Adrenal gland (tissue), 12 donors: ENCODE measurements around the gene MAML3. TPM values are rescaled to one million over a fixed set of nuclear protein-coding genes. Genes with fewer than 3 reads are reported as not detected.

ENCODE experiments used
- DNase-seq, 7 donors: peaks; one replicate each; pipeline ENCODE4 v3.0.0-alpha.2; 2019 to 2020
- H3K27ac ChIP-seq, 5 donors: fragments of 200-600 bp; sonication (generic) in 4 of 5; 1 replicate in 3 of 5; 2 replicates in 2 of 5; pipeline versions ENCODE4 v1.5.1 to v1.8.0; 2016 to 2020; ENCODE audit warnings: mild to moderate bottlenecking in 1 of 5
- H3K27me3 ChIP-seq: fragments of 200-600 bp; 2 replicates; pipeline ENCODE4 v1.8.0; 2021
- H3K36me3 ChIP-seq, 2 donors: fragments of 200-600 bp; replicated peaks in 1 of 2; 1 replicate in 1 of 2; 2 replicates in 1 of 2; pipeline versions ENCODE4 v1.5.1 to v1.8.0; 2018 to 2022
- H3K4me1 ChIP-seq, 2 donors: fragments of 200-600 bp; replicated peaks in 1 of 2; 1 replicate in 1 of 2; 2 replicates in 1 of 2; pipeline versions ENCODE4 v1.5.1 to v1.8.0; 2018 to 2021
- H3K4me3 ChIP-seq, 4 donors: fragments of 200-600 bp; sonication (generic) in 3 of 4; one replicate each; pipeline ENCODE4 v1.5.1; 2016 to 2018
- H3K9me3 ChIP-seq, 3 donors: fragments of 200-600 bp; sonication (generic) in 1 of 3; replicated peaks in 1 of 3; 1 replicate in 2 of 3; 2 replicates in 1 of 3; pipeline versions ENCODE4 v1.5.1 to v1.8.0; 2016 to 2021
- POLR2A ChIP-seq, 2 donors: fragments of 450-650 bp; IDR thresholded peaks; one replicate each; pipeline ENCODE4 v1.6.1; 2017; ENCODE audit warnings: antibody characterized with exemption in 2 of 2, mild to moderate bottlenecking in 2 of 2, moderate library complexity in 1 of 2
- WGBS, 4 donors: extraction: QIAGEN DNeasy Blood & Tissue Kit in 2 of 4; methylation state at CpG; one replicate each; pipeline versions ENCODE4 v1.1.5 to v1.1.7; 2013 to 2017; 5-methylcytosine and 5-hydroxymethylcytosine counted together
- intact Hi-C, 2 donors: fragments of 100-400 bp; cut with DNase I; formaldehyde crosslinking; loops; one replicate each; pipeline versions ENCODE4 v1.14.1 to v1.15.0; 2022 to 2023
- polyA plus RNA-seq, 3 donors: library from polyadenylated mRNA; stranded (reverse); fragments of 200-250 nt in 2 of 3; fragments of 350-450 nt in 1 of 3; fragmentation: Illumina TruSeq in 1 of 3; extraction: RNeasy Lipid Tissue Mini Kit (QIAGEN cat#74804) in 1 of 3; gene quantifications; one replicate each; pipeline ENCODE4 v1.2.3, GENCODE V29; 2013 to 2014
- total RNA-seq, 9 donors: library from RNA; depleted of rRNA in 4 of 9; stranded (reverse); fragments of >200 nt in 4 of 9; fragments of 120-200 nt in 1 of 9; fragmentation: NEBNext Ultra II Directional in 1 of 9; extraction: Animal tissue kit (Norgen Biotek cat#: 25700) in 1 of 9; gene quantifications; one replicate each; pipeline versions ENCODE4 v1.1.0 to v1.2.4, GENCODE V29; 2013 to 2023
- TF ChIP-seq, protein P1 (sequence below), 6 experiments: fragments of 450-650 bp in 4 of 6; fragments of 200-600 bp in 2 of 6; sonication (generic) in 1 of 6; IDR thresholded peaks; 1 replicate in 5 of 6; 2 replicates in 1 of 6; pipeline versions ENCODE4 v1.5.1 to v1.8.0; 2016 to 2021; ENCODE audit warnings: antibody characterized with exemption in 6 of 6, mild to moderate bottlenecking in 2 of 6, moderate library complexity in 1 of 6
- donor health status: healthy with polysubstance abuse.
- donor health status: Bipolar disorder and iron deficiency.
- donor health status: DM: yes; HTN: yes; CAD: no.
- donor health status: DM: no; HTN: no; CAD: no.
- donor health status: DM: no; HTN: no; CAD: no.
- donor health status: DM: yes; HTN: yes; CAD: no.

The MAML3 gene
- total and polyA plus RNA-seq, 12 donors: 2.0 to 15.9 (median 8.4) TPM

DNA sequence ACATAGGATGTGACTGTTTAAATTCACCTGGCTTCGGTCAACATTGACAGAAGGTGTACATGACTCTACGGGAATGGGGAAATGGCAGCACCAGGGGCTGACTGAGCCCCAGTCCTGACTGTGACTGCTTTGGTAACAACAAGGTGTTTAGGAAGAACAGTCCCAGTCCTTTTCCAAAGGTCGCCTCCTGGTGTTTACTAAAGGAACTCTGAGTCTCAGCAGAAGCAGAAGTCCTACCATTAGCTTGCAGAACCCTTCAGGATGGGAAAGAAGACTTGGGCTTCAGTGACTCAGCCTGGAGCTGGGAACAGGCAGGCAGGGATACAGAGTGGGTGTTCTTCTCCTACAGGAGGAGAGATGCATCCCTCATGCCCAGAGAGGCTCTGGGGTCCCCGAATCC is 385.1 kb downstream of the MAML3 start:
- no peak for TF ChIP-seq POLR2A (IDR thresholded peaks at IDR 0.05)
- TF ChIP-seq, protein P1, sequence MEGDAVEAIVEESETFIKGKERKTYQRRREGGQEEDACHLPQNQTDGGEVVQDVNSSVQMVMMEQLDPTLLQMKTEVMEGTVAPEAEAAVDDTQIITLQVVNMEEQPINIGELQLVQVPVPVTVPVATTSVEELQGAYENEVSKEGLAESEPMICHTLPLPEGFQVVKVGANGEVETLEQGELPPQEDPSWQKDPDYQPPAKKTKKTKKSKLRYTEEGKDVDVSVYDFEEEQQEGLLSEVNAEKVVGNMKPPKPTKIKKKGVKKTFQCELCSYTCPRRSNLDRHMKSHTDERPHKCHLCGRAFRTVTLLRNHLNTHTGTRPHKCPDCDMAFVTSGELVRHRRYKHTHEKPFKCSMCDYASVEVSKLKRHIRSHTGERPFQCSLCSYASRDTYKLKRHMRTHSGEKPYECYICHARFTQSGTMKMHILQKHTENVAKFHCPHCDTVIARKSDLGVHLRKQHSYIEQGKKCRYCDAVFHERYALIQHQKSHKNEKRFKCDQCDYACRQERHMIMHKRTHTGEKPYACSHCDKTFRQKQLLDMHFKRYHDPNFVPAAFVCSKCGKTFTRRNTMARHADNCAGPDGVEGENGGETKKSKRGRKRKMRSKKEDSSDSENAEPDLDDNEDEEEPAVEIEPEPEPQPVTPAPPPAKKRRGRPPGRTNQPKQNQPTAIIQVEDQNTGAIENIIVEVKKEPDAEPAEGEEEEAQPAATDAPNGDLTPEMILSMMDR (IDR thresholded peaks at IDR 0.05): peak in 4 of 6 experiments; percentile 16 to 24 (median 22)
- Histone ChIP-seq H3K4me3 (no peak overlapping the region), H3K9me3 (no peaks in the 10 kb centered on the region), H3K4me1 (peaks cover 0 to 16% of the 10 kb centered on the region in 2 donors), H3K27me3 (no peaks in the 10 kb centered on the region), H3K27ac (no peak overlapping the region), H3K36me3 (no peaks in the 10 kb centered on the region)
- WGBS, 4 donors: 92 to 100% (median 97%) methylated on average over 4 of the region's 4 CpGs
- peak in 1 of 7 donors; percentile 13 for DNase-seq
- intact Hi-C loops: no loop called here

DNA sequence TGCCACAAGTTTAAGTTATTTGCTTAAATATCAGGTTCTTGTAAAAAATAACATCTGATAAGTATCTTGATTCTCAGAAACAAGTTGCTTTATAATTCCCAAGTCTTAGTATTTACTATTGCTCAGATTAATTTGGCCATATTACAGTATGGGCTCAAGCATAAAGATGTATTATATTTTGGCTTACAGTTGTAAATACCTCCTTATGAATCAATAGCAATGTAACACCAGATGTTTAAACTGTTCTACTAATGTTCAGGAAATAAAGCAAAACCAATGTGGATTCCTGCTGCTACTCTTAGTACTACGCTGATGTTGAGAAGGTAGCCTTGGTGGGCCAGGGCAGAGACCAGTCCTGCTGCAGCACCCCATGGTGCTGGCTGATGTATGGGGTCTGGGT is 385.6 kb downstream of the MAML3 start:
- TF ChIP-seq, protein P1 (IDR thresholded peaks at IDR 0.05): no peak
- TF ChIP-seq POLR2A (IDR thresholded peaks at IDR 0.05): no peak
- no peaks in the 10 kb centered on the region for H3K9me3 ChIP-seq
- H3K27ac ChIP-seq: no peak overlapping the region
- H3K4me1 ChIP-seq: peaks cover 0 to 21% of the 10 kb centered on the region in 2 donors
- intact Hi-C loops: no loop called here
- H3K4me3 ChIP-seq: no peak overlapping the region
- H3K27me3 ChIP-seq: no peaks in the 10 kb centered on the region
- no peaks in the 10 kb centered on the region for H3K36me3 ChIP-seq
- 85 to 100% (median 96%) methylated on average over 1 of the region's 1 CpG for WGBS, 4 donors
- DNase-seq: no peak

DNA sequence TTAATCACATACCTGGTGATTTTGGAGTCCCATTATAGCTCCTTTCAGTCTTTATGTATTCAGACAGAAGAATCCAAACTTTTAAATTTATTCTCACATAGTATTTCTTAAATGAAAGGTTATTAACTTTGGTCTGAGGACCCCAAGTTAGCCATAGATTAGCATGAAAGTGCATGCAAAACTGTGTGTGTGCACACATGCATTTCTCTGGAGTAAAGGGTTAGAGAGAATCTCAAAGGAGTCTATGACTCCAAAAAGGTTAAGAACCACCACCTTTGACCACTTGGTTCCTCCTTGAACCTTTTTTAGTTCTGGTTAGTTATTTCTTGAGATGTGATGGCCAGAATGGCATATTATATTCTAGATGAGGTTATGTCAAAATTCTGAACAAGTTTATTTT is 386.4 kb downstream of the MAML3 start:
- no peaks in the 10 kb centered on the region for H3K36me3 ChIP-seq
- TF ChIP-seq POLR2A (IDR thresholded peaks at IDR 0.05): no peak
- TF ChIP-seq, protein P1 (IDR thresholded peaks at IDR 0.05): no peak

DNA sequence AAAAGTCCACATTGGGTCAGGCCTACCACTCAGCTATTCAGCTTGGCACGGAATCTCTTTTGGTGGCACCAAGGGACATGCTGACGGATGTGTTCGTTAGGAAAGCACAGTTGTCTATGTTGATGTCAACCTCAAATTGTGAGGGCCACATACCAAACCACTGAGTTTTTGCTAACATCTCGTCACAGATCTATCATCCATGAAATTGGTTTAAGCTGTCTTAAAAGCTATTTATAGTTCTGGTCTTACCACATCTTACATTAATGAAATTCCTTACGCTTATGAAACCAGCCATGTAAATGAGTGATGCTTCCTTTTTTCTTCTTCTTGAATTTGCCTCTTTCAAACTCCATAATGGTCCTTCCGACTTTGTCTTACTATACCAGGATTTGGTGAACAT is 386.8 kb downstream of the MAML3 start:
- no peak overlapping the region for H3K27ac ChIP-seq
- no peaks in the 10 kb centered on the region for H3K27me3 ChIP-seq
- intact Hi-C loops: no loop called here
- TF ChIP-seq, protein P1 (IDR thresholded peaks at IDR 0.05): no peak
- no peak for TF ChIP-seq POLR2A (IDR thresholded peaks at IDR 0.05)
- H3K4me3 ChIP-seq: no peak overlapping the region
- H3K9me3 ChIP-seq: no peaks in the 10 kb centered on the region
- DNase-seq: no peak
- 85 to 94% (median 87%) methylated on average over 6 of the region's 6 CpGs for WGBS, 4 donors
- H3K36me3 ChIP-seq: no peaks in the 10 kb centered on the region
- H3K4me1 ChIP-seq: peaks cover 0 to 25% of the 10 kb centered on the region in 2 donors

More for the DNA sequence above, 386.4 kb downstream of the MAML3 start:
- Histone ChIP-seq H3K4me3 (no peak overlapping the region), H3K9me3 (no peaks in the 10 kb centered on the region), H3K4me1 (peaks cover 0 to 25% of the 10 kb centered on the region in 2 donors), H3K27ac (no peak overlapping the region), H3K27me3 (no peaks in the 10 kb centered on the region)
- DNase-seq: no peak
- intact Hi-C loops: no loop called here
